ENCODE results near the gene ZNF223. TPM values are rescaled to one million over a fixed set of nuclear protein-coding genes. Genes with fewer than 3 reads are reported as not detected.

Gene ZNF223
- total and polyA plus RNA-seq, 8 donors = 1.2 to 8.6 (median 8.0) TPM; not detected in 3

GRCh38 chr19:44003461-44004009 lies 48.3 kb upstream of the ZNF223 start:
- peak in 1 of 2 donors; percentile 29 for DNase-seq
- no peaks in the 10 kb centered on the region for H3K27me3 ChIP-seq
- peaks cover 7 to 36% (median 30%) of the 10 kb centered on the region in 4 donors for H3K9me3 ChIP-seq
- intact Hi-C loops (cut with DNase I; ENCODE audit: low total_unique reads) = no loop called here
- peak overlapping the region; percentile 76 to 83 (median 78) for H3K4me3 ChIP-seq
- peak overlapping the region in 4 of 5 donors; percentile 74 to 86 (median 77) for H3K27ac ChIP-seq
- peaks cover 14 to 28% (median 20%) of the 10 kb centered on the region in 4 donors for H3K36me3 ChIP-seq
- peaks cover 7 to 29% (median 17%) of the 10 kb centered on the region in 4 donors for H3K4me1 ChIP-seq
- WGBS, 5 donors = 1 to 14% (median 2%) methylated on average over 13 to 15 of the region's 15 CpGs
- TF ChIP-seq, protein P1, sequence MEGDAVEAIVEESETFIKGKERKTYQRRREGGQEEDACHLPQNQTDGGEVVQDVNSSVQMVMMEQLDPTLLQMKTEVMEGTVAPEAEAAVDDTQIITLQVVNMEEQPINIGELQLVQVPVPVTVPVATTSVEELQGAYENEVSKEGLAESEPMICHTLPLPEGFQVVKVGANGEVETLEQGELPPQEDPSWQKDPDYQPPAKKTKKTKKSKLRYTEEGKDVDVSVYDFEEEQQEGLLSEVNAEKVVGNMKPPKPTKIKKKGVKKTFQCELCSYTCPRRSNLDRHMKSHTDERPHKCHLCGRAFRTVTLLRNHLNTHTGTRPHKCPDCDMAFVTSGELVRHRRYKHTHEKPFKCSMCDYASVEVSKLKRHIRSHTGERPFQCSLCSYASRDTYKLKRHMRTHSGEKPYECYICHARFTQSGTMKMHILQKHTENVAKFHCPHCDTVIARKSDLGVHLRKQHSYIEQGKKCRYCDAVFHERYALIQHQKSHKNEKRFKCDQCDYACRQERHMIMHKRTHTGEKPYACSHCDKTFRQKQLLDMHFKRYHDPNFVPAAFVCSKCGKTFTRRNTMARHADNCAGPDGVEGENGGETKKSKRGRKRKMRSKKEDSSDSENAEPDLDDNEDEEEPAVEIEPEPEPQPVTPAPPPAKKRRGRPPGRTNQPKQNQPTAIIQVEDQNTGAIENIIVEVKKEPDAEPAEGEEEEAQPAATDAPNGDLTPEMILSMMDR (IDR thresholded peaks at IDR 0.05) = no peak
- no peak for TF ChIP-seq POLR2AphosphoS5 (IDR thresholded peaks at IDR 0.05)
- no peak for TF ChIP-seq EP300 (IDR thresholded peaks at IDR 0.05)
- no peak for TF ChIP-seq POLR2A (IDR thresholded peaks at IDR 0.05)

DNA sequence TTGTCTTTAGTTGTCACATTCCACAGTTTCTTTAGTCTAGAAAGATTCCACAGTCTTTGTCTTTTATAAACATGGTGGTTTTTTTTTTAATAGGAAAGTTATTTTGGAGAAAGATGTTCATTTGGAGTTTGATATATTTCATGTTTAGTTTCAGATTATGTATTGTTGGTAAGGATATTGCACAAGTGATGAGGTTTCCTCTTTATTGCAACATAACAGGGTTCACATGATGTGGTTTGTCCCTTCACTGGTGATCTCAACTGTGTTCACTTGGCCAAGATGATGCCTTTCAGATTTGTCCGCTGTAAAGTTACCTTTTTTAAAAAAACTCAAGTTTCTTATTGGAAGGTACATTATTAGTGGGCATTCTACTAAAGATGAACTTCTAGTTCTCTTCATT lies 45.9 kb upstream of the ZNF223 start:
- WGBS, 5 donors = 83 to 94% (median 94%) methylated on average over 1 of the region's 1 CpG
- no peak for DNase-seq
- intact Hi-C loops (cut with DNase I; ENCODE audit: low total_unique reads) = no loop called here
- peaks cover 29 to 55% (median 51%) of the 10 kb centered on the region in 4 donors for H3K9me3 ChIP-seq
- peaks cover 7 to 29% (median 17%) of the 10 kb centered on the region in 4 donors for H3K4me1 ChIP-seq
- no peak overlapping the region for H3K27ac ChIP-seq
- H3K36me3 ChIP-seq = peaks cover 38 to 53% (median 45%) of the 10 kb centered on the region in 4 donors
- H3K27me3 ChIP-seq = no peaks in the 10 kb centered on the region
- H3K4me3 ChIP-seq = no peak overlapping the region
- TF ChIP-seq EP300 (IDR thresholded peaks at IDR 0.05) (no peak), POLR2A (IDR thresholded peaks at IDR 0.05) (no peak), POLR2AphosphoS5 (IDR thresholded peaks at IDR 0.05) (no peak)
- TF ChIP-seq, protein P1 (IDR thresholded peaks at IDR 0.05) = no peak

DNA sequence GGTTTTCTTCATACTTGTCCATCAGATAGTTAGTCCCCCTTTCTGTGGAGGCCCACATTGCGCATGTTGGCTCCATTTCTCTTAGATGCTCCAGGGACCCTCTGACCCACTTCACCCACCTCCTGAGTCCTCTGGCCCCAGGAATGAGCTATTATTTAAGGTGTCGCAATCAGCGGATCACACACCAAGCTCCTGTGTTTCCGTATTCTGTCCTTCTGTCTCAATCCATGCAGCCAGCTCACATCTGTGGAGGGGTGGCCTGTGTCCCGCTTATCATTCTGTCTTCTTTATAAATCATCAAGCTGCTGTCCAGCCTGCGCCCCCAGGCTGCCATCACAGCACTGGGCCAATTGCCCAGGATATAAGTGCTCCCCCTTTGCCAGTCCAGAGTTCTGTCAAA lies 44.4 kb upstream of the ZNF223 start:
- intact Hi-C loops (cut with DNase I; ENCODE audit: low total_unique reads) = no loop called here
- H3K4me1 ChIP-seq = peaks cover 7 to 22% (median 12%) of the 10 kb centered on the region in 4 donors
- H3K4me3 ChIP-seq = no peak overlapping the region
- no peaks in the 10 kb centered on the region for H3K27me3 ChIP-seq
- TF ChIP-seq POLR2AphosphoS5 (IDR thresholded peaks at IDR 0.05) = no peak
- no peak for TF ChIP-seq EP300 (IDR thresholded peaks at IDR 0.05)
- no peak for TF ChIP-seq POLR2A (IDR thresholded peaks at IDR 0.05)
- TF ChIP-seq, protein P1 (IDR thresholded peaks at IDR 0.05) = no peak
- DNase-seq = no peak
- WGBS, 5 donors = 96 to 100% (median 97%) methylated on average over 6 of the region's 6 CpGs
- peaks cover 43 to 70% (median 66%) of the 10 kb centered on the region in 4 donors for H3K9me3 ChIP-seq
- peaks cover 46 to 68% (median 60%) of the 10 kb centered on the region in 4 donors for H3K36me3 ChIP-seq
- H3K27ac ChIP-seq = no peak overlapping the region

DNA sequence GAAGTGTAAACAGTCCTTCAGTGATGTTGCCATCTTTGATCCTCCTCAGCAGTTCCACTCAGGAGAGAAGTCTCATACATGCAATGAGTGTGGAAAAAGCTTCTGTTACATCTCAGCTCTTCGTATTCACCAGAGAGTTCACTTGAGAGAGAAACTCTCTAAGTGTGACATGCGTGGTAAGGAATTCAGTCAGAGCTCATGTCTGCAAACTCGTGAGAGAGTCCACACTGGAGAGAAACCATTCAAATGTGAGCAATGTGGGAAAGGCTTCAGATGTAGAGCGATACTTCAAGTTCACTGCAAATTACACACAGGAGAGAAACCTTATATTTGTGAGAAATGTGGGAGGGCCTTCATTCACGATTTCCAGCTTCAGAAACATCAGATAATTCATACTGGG lies 41.4 kb upstream of the ZNF223 start:
- no peak for DNase-seq
- intact Hi-C loops (cut with DNase I; ENCODE audit: low total_unique reads) = no loop called here
- peaks cover 0 to 3% (median 0%) of the 10 kb centered on the region in 4 donors for H3K4me1 ChIP-seq
- H3K27ac ChIP-seq = no peak overlapping the region
- peaks cover 43 to 98% (median 92%) of the 10 kb centered on the region in 4 donors for H3K9me3 ChIP-seq
- peaks cover 46 to 77% (median 61%) of the 10 kb centered on the region in 4 donors for H3K36me3 ChIP-seq
- no peak for TF ChIP-seq POLR2A (IDR thresholded peaks at IDR 0.05)
- TF ChIP-seq, protein P1 (IDR thresholded peaks at IDR 0.05) = no peak
- no peak for TF ChIP-seq EP300 (IDR thresholded peaks at IDR 0.05)
- TF ChIP-seq POLR2AphosphoS5 (IDR thresholded peaks at IDR 0.05) = no peak
- H3K4me3 ChIP-seq = no peak overlapping the region
- H3K27me3 ChIP-seq = no peaks in the 10 kb centered on the region
- WGBS, 5 donors = 93 to 99% (median 96%) methylated on average over 5 of the region's 5 CpGs

All from stomach (tissue), 9 donors.